ENCODE measurements around the gene HOXB8. TPM values are rescaled to one million over a fixed set of nuclear protein-coding genes. Genes with fewer than 3 reads are reported as not detected.

HOXB8 gene
- total and polyA plus RNA-seq, 5 donors from 2014 or later: not detected

- peak overlapping the region in 1 of 3 donors; percentile 71 for H3K27ac Mint-ChIP-seq
Observed at GRCh38 chr17:48636177-48637018, 21.3 kb upstream of the HOXB8 start.

GRCh38 chr17:48634493-48635208 is 19.6 kb upstream of the HOXB8 start:
- Histone ChIP-seq H3K27ac (ENCODE audit: insufficient read depth, low read length, poor library complexity, severe bottlenecking) (no peak overlapping the region), H3K36me3 (ENCODE audit: control insufficient read depth, insufficient read depth, low read length) (no peaks in the 10 kb centered on the region), H3K4me1 (ENCODE audit: control insufficient read depth, insufficient read depth, low read length, poor library complexity, severe bottlenecking) (peaks cover 14% of the 10 kb centered on the region), H3K27me3 (ENCODE audit: control insufficient read depth, insufficient read depth, low read length) (peaks cover 61% of the 10 kb centered on the region), H3K4me3 (ENCODE audit: low read depth, low read length) (no peak overlapping the region), H3K9me3 (ENCODE audit: control insufficient read depth in 2 of 2, low read length in 2 of 2) (no peaks in the 10 kb centered on the region)
- Mint-ChIP-seq H3K4me3 (peak overlapping the region in 2 of 4 donors; percentile 16 to 28), H3K36me3 (peaks cover 5% of the 10 kb centered on the region), H3K27ac (no peak overlapping the region), H3K27me3 (peaks cover 97% of the 10 kb centered on the region), H3K9me3 (peaks cover 0 to 2% (median 0%) of the 10 kb centered on the region in 7 donors), H3K4me1 (peaks cover 4 to 20% (median 9%) of the 10 kb centered on the region in 4 donors)
- DNase-seq (no peak), ATAC-seq (ENCODE audit: low read depth in 2 of 2) (no peak)

More at GRCh38 chr17:48636177-48637018, 21.3 kb upstream of the HOXB8 start:
- Mint-ChIP-seq H3K36me3 (peaks cover 5% of the 10 kb centered on the region), H3K4me3 (no peak overlapping the region), H3K27me3 (peaks cover 97% of the 10 kb centered on the region), H3K4me1 (peaks cover 4 to 21% (median 12%) of the 10 kb centered on the region in 4 donors), H3K9me3 (no peaks in the 10 kb centered on the region)
- no peaks in the 10 kb centered on the region for H3K9me3 ChIP-seq (ENCODE audit: control insufficient read depth in 2 of 2, low read length in 2 of 2)
- H3K4me3 ChIP-seq (ENCODE audit: low read depth, low read length): no peak overlapping the region
- H3K27ac ChIP-seq (ENCODE audit: insufficient read depth, low read length, poor library complexity, severe bottlenecking): no peak overlapping the region
- H3K36me3 ChIP-seq (ENCODE audit: control insufficient read depth, insufficient read depth, low read length): no peaks in the 10 kb centered on the region
- DNase-seq (peak in 2 of 3 donors; percentile 34 to 70), ATAC-seq (ENCODE audit: low read depth in 2 of 2) (peak; percentile 50 to 52)
- H3K4me1 ChIP-seq (ENCODE audit: control insufficient read depth, insufficient read depth, low read length, poor library complexity, severe bottlenecking): peaks cover 14% of the 10 kb centered on the region
- H3K27me3 ChIP-seq (ENCODE audit: control insufficient read depth, insufficient read depth, low read length): peaks cover 60% of the 10 kb centered on the region

- peaks cover 97% of the 10 kb centered on the region for H3K27me3 Mint-ChIP-seq
- H3K36me3 ChIP-seq (ENCODE audit: control insufficient read depth, insufficient read depth, low read length): no peaks in the 10 kb centered on the region
- H3K9me3 Mint-ChIP-seq: peaks cover 0 to 2% (median 0%) of the 10 kb centered on the region in 7 donors
- H3K9me3 ChIP-seq (ENCODE audit: control insufficient read depth in 2 of 2, low read length in 2 of 2): no peaks in the 10 kb centered on the region
- peaks cover 14% of the 10 kb centered on the region for H3K4me1 ChIP-seq (ENCODE audit: control insufficient read depth, insufficient read depth, low read length, poor library complexity, severe bottlenecking)
- peaks cover 66% of the 10 kb centered on the region for H3K27me3 ChIP-seq (ENCODE audit: control insufficient read depth, insufficient read depth, low read length)
- H3K27ac ChIP-seq (ENCODE audit: insufficient read depth, low read length, poor library complexity, severe bottlenecking): no peak overlapping the region
- DNase-seq (no peak), ATAC-seq (ENCODE audit: low read depth in 2 of 2) (no peak)
- no peak overlapping the region for H3K4me3 ChIP-seq (ENCODE audit: low read depth, low read length)
- peak overlapping the region in 1 of 4 donors; percentile 67 for H3K4me3 Mint-ChIP-seq
- peaks cover 5% of the 10 kb centered on the region for H3K36me3 Mint-ChIP-seq
- H3K4me1 Mint-ChIP-seq: peaks cover 4 to 20% (median 9%) of the 10 kb centered on the region in 4 donors
- H3K27ac Mint-ChIP-seq: no peak overlapping the region
Observed at GRCh38 chr17:48633266-48633677, 18.2 kb upstream of the HOXB8 start.

- DNase-seq (no peak), ATAC-seq (ENCODE audit: low read depth in 2 of 2) (no peak)
- no peaks in the 10 kb centered on the region for H3K36me3 ChIP-seq (ENCODE audit: control insufficient read depth, insufficient read depth, low read length)
- no peak overlapping the region for H3K4me3 ChIP-seq (ENCODE audit: low read depth, low read length)
- Mint-ChIP-seq H3K27ac (no peak overlapping the region), H3K4me3 (peak overlapping the region in 3 of 4 donors; percentile 8 to 75 (median 67)), H3K4me1 (peaks cover 4 to 20% (median 9%) of the 10 kb centered on the region in 4 donors), H3K36me3 (peaks cover 5% of the 10 kb centered on the region), H3K9me3 (peaks cover 0 to 2% (median 0%) of the 10 kb centered on the region in 7 donors), H3K27me3 (peaks cover 97% of the 10 kb centered on the region)
- no peak overlapping the region for H3K27ac ChIP-seq (ENCODE audit: insufficient read depth, low read length, poor library complexity, severe bottlenecking)
- peaks cover 65% of the 10 kb centered on the region for H3K27me3 ChIP-seq (ENCODE audit: control insufficient read depth, insufficient read depth, low read length)
- no peaks in the 10 kb centered on the region for H3K9me3 ChIP-seq (ENCODE audit: control insufficient read depth in 2 of 2, low read length in 2 of 2)
- H3K4me1 ChIP-seq (ENCODE audit: control insufficient read depth, insufficient read depth, low read length, poor library complexity, severe bottlenecking): peaks cover 14% of the 10 kb centered on the region
Observed at GRCh38 chr17:48632579-48633265, 17.6 kb upstream of the HOXB8 start.

GRCh38 chr17:48631693-48632578 is 16.8 kb upstream of the HOXB8 start:
- no peak overlapping the region for H3K27ac ChIP-seq (ENCODE audit: insufficient read depth, low read length, poor library complexity, severe bottlenecking)

GRCh38 chr17:48630925-48631692 is 16.0 kb upstream of the HOXB8 start:
- Histone ChIP-seq H3K36me3 (ENCODE audit: control insufficient read depth, insufficient read depth, low read length) (no peaks in the 10 kb centered on the region), H3K4me3 (ENCODE audit: low read depth, low read length) (no peak overlapping the region), H3K9me3 (ENCODE audit: control insufficient read depth in 2 of 2, low read length in 2 of 2) (no peaks in the 10 kb centered on the region), H3K27ac (ENCODE audit: insufficient read depth, low read length, poor library complexity, severe bottlenecking) (no peak overlapping the region), H3K27me3 (ENCODE audit: control insufficient read depth, insufficient read depth, low read length) (peaks cover 64% of the 10 kb centered on the region), H3K4me1 (ENCODE audit: control insufficient read depth, insufficient read depth, low read length, poor library complexity, severe bottlenecking) (peaks cover 16% of the 10 kb centered on the region)
- no peak for DNase-seq
- Mint-ChIP-seq H3K27me3 (peaks cover 97% of the 10 kb centered on the region), H3K36me3 (peaks cover 5% of the 10 kb centered on the region), H3K4me3 (peak overlapping the region in 1 of 4 donors; percentile 19), H3K9me3 (peaks cover 0 to 2% (median 0%) of the 10 kb centered on the region in 7 donors), H3K27ac (no peak overlapping the region), H3K4me1 (peaks cover 4 to 22% (median 13%) of the 10 kb centered on the region in 4 donors)
- no peak for ATAC-seq (ENCODE audit: low read depth in 2 of 2)

More at GRCh38 chr17:48631693-48632578, 16.8 kb upstream of the HOXB8 start:
- peaks cover 5% of the 10 kb centered on the region for H3K36me3 Mint-ChIP-seq
- Histone ChIP-seq H3K4me1 (ENCODE audit: control insufficient read depth, insufficient read depth, low read length, poor library complexity, severe bottlenecking) (peaks cover 17% of the 10 kb centered on the region), H3K36me3 (ENCODE audit: control insufficient read depth, insufficient read depth, low read length) (no peaks in the 10 kb centered on the region), H3K4me3 (ENCODE audit: low read depth, low read length) (no peak overlapping the region), H3K27me3 (ENCODE audit: control insufficient read depth, insufficient read depth, low read length) (peaks cover 65% of the 10 kb centered on the region), H3K9me3 (ENCODE audit: control insufficient read depth in 2 of 2, low read length in 2 of 2) (no peaks in the 10 kb centered on the region)
- H3K4me3 Mint-ChIP-seq: peak overlapping the region in 1 of 4 donors; percentile 67
- H3K4me1 Mint-ChIP-seq: peaks cover 4 to 21% (median 11%) of the 10 kb centered on the region in 4 donors
- DNase-seq (no peak), ATAC-seq (ENCODE audit: low read depth in 2 of 2) (no peak)
- no peak overlapping the region for H3K27ac Mint-ChIP-seq
- peaks cover 97% of the 10 kb centered on the region for H3K27me3 Mint-ChIP-seq
- peaks cover 0 to 2% (median 0%) of the 10 kb centered on the region in 7 donors for H3K9me3 Mint-ChIP-seq

All from CD4-positive, CD25-positive, alpha-beta regulatory T cell (primary cell).